Esophagus muscularis mucosa (tissue), 4 donors: ENCODE results near the gene HPCA.

Experiments
- EP300 ChIP-seq: sonication (generic); formaldehyde crosslinking; IDR thresholded peaks from one replicate; pipeline ENCODE4 v1.6.1; 2017; ENCODE audit warnings: antibody characterized with exemption
- POLR2A ChIP-seq: fragments of 450-650 bp; IDR thresholded peaks from one replicate; pipeline ENCODE4 v1.6.1; 2017; ENCODE audit warnings: antibody characterized with exemption, moderate library complexity, mild to moderate bottlenecking, low read depth
- POLR2AphosphoS5 ChIP-seq, 2 donors: sonication (generic); formaldehyde crosslinking; IDR thresholded peaks; one replicate each; pipeline ENCODE4 v1.6.1; 2017; ENCODE audit warnings: antibody characterized with exemption in 2 of 2
- TF ChIP-seq, protein P1 (sequence below), 3 experiments: fragments of 200-600 bp in 2 of 3; fragments of 450-650 bp in 1 of 3; sonication (generic) in 2 of 3; IDR thresholded peaks; one replicate each; pipeline ENCODE4 v1.5.1; 2017 to 2019; ENCODE audit warnings: antibody characterized with exemption in 3 of 3, mild to moderate bottlenecking in 2 of 3, moderate library complexity in 1 of 3

DNA sequence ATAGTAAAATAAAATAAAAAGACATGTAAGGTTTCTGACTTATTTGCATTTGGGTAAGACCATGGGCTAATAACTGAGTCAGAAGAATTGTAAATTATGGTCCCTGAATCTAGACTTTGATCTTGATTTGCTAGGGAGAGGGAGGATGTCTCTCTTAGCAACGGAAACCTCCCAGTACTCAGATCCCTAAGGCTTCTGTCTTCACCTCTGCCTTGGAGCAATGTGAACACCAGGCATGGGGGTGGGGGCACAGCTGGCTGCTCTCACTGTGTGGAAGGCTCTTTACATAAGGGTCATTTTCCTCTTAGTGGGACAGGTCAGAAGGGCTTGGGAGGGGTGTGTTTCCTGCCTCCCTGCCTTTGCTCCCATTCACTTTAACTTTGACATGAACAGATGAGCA, 31.9 kb downstream of the HPCA start:
- TF ChIP-seq, protein P1, sequence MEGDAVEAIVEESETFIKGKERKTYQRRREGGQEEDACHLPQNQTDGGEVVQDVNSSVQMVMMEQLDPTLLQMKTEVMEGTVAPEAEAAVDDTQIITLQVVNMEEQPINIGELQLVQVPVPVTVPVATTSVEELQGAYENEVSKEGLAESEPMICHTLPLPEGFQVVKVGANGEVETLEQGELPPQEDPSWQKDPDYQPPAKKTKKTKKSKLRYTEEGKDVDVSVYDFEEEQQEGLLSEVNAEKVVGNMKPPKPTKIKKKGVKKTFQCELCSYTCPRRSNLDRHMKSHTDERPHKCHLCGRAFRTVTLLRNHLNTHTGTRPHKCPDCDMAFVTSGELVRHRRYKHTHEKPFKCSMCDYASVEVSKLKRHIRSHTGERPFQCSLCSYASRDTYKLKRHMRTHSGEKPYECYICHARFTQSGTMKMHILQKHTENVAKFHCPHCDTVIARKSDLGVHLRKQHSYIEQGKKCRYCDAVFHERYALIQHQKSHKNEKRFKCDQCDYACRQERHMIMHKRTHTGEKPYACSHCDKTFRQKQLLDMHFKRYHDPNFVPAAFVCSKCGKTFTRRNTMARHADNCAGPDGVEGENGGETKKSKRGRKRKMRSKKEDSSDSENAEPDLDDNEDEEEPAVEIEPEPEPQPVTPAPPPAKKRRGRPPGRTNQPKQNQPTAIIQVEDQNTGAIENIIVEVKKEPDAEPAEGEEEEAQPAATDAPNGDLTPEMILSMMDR (IDR thresholded peaks at IDR 0.05) = no peak
- no peak for TF ChIP-seq POLR2A
- TF ChIP-seq EP300 = no peak
- no peak for TF ChIP-seq POLR2AphosphoS5 (IDR thresholded peaks at IDR 0.05)
